Heart left ventricle (tissue), 16 donors: Measurements from ENCODE around the gene MUCL3. TPM values are rescaled to one million over a fixed set of nuclear protein-coding genes. Genes with fewer than 3 reads are reported as not detected.
A peak's percentile ranks its signal among the peaks of the same experiment; 100 is the strongest.
"Not testable (repeated sequence)": the region's sequence is repeated elsewhere in the genome, so short reads cannot be mapped to it uniquely, and the experiment has no call there.

Experiments used
- ATAC-seq, 4 donors: fragments of 200-7000 bp; cut with Tn5 transposase; one replicate each; pipeline ENCODE4 v1.9.1; 2020 to 2022; ENCODE audit warnings: moderate library complexity in 4 of 4, mild to moderate bottlenecking in 3 of 4, moderate number of reproducible peaks in 1 of 4
- DNase-seq, 5 donors: peaks; one replicate each; pipeline ENCODE4 v3.0.0-alpha.2; 2020
- H3K27ac ChIP-seq, 12 donors: fragments of 200-600 bp; sonication (generic) in 4 of 12; one replicate each; pipeline versions ENCODE4 v1.5.0 to v1.8.0; 2016 to 2022; ENCODE audit warnings: mild to moderate bottlenecking in 2 of 12
- H3K27me3 ChIP-seq, 9 donors: fragments of 200-600 bp; sonication (generic) in 2 of 9; one replicate each; pipeline versions ENCODE4 v1.5.1 to v1.8.0; 2016 to 2022; ENCODE audit warnings: mild to moderate bottlenecking in 3 of 9
- H3K36me3 ChIP-seq, 9 donors: fragments of 200-600 bp; sonication (generic) in 2 of 9; one replicate each; pipeline versions ENCODE4 v1.5.0 to v1.8.0; 2018 to 2022; ENCODE audit warnings: mild to moderate bottlenecking in 2 of 9
- H3K4me1 ChIP-seq, 12 donors: fragments of 200-600 bp; sonication (generic) in 4 of 12; one replicate each; pipeline versions ENCODE4 v1.5.0 to v1.8.0; 2016 to 2022; ENCODE audit warnings: mild to moderate bottlenecking in 3 of 12
- H3K4me3 ChIP-seq, 12 donors: fragments of 200-600 bp; sonication (generic) in 4 of 12; one replicate each; pipeline versions ENCODE4 v1.5.0 to v1.8.0; 2017 to 2022; ENCODE audit warnings: mild to moderate bottlenecking in 9 of 12, moderate library complexity in 4 of 12
- H3K9me3 ChIP-seq, 12 donors: fragments of 200-600 bp; sonication (generic) in 4 of 12; one replicate each; pipeline versions ENCODE4 v1.5.0 to v1.8.0; 2016 to 2022; ENCODE audit warnings: mild to moderate bottlenecking in 1 of 12
- CTCF ChIP-seq, 12 donors: fragments of 200-600 bp; sonication (generic) in 4 of 12; IDR thresholded peaks; one replicate each; pipeline versions ENCODE4 v1.5.0 to v1.8.0; 2018 to 2022; ENCODE audit warnings: antibody characterized with exemption in 12 of 12, mild to moderate bottlenecking in 5 of 12
- POLR2A ChIP-seq, 2 donors: fragments of 450-650 bp; IDR thresholded peaks; one replicate each; pipeline ENCODE4 v1.6.1; 2017; ENCODE audit warnings: antibody characterized with exemption in 2 of 2, mild to moderate bottlenecking in 2 of 2, moderate library complexity in 2 of 2
- WGBS, 4 donors: extraction: QIAGEN DNeasy Blood & Tissue Kit in 2 of 4; methylation state at CpG; one replicate each; pipeline versions ENCODE4 v1.1.5 to v1.1.7; 2013 to 2018; 5-methylcytosine and 5-hydroxymethylcytosine counted together
- intact Hi-C, 10 donors: fragments of 100-400 bp; cut with DNase I; formaldehyde crosslinking; loops; one replicate each; pipeline versions ENCODE4 v1.11.1 to v1.14.2; 2022
- polyA plus RNA-seq, 2 donors: library from polyadenylated mRNA; stranded (reverse); fragments of 200-250 nt; gene quantifications; one replicate each; pipeline ENCODE4 v1.2.3, GENCODE V29; 2013
- total RNA-seq, 9 donors: library from RNA; depleted of rRNA in 2 of 9; stranded (reverse); fragments of >200 nt in 2 of 9; fragmentation: NEBNext Ultra II Directional in 3 of 9; extraction: Animal tissue kit (Norgen Biotek cat#: 25700) in 3 of 9; gene quantifications; one replicate each; pipeline versions ENCODE4 v1.1.0 to v1.2.4, GENCODE V29; 2016 to 2023
- donor health status: ischemic (EF 13 %, LVEDD 7.1; RV severe dilation, severe dysfunction).
- donor health status: healthy with polysubstance abuse.
- donor health status: DM: no; HTN: yes; CAD: no.
- donor health status: DM: no; HTN: no; CAD: no.
- donor health status: ischemic (EF 25% LVEDD 6.9; RV normal size, moderate dysfunction).
- donor health status: ischemic (EF 25% LVEDD 5.7; RV mildly dilated, moderate dysfunction).
- donor health status: healthy.
- donor health status: DM: yes; HTN: yes; CAD: no.
- donor health status: ischemic (EF 35%, LVEDD 5.7; RV mildly dilated, moderate dysfunction).
- donor health status: nonischemic (EF 11% LVEDD 7.7; RV severe dilation, severe dysfunction).
- donor health status: DM: yes; HTN: yes; CAD: no.
- donor health status: PGD.
- donor health status: ischemic (EF 29% LVEDD 5.4; RV normal size, mild dysfunction).
- donor health status: nonischemic (EF 23%, LVEDD 6.1; RV moderate dilation, normal function).

Gene MUCL3
- total and polyA plus RNA-seq, 11 donors, result 0.03 to 0.11 TPM; not detected in 9

GRCh38 chr6:30901436-30901835 lies 39.3 kb upstream of the MUCL3 start:
- H3K4me1 ChIP-seq, result no peaks in the 10 kb centered on the region
- no peaks in the 10 kb centered on the region for H3K9me3 ChIP-seq
- H3K27me3 ChIP-seq, result no peaks in the 10 kb centered on the region
- H3K27ac ChIP-seq, result no peak overlapping the region
- intact Hi-C loops, result no loop called here
- H3K36me3 ChIP-seq, result peaks cover 0 to 33% (median 25%) of the 10 kb centered on the region in 9 donors
- TF ChIP-seq CTCF (IDR thresholded peaks at IDR 0.05) (no peak), POLR2A (IDR thresholded peaks at IDR 0.05) (no peak)
- no peak for DNase-seq
- ATAC-seq, result no peak
- no peak overlapping the region for H3K4me3 ChIP-seq

GRCh38 chr6:30902196-30902595 lies 38.6 kb upstream of the MUCL3 start:
- ATAC-seq, H3K4me1 ChIP-seq, H3K27ac ChIP-seq, H3K27me3 ChIP-seq, H3K4me3 ChIP-seq, intact Hi-C loops, H3K9me3 ChIP-seq, DNase-seq: not testable (repeated sequence)
- peaks cover 0 to 28% (median 24%) of the 10 kb centered on the region in 9 donors for H3K36me3 ChIP-seq
- 71 to 83% (median 76%) methylated on average over 9 of the region's 9 CpGs for WGBS, 4 donors

- Histone ChIP-seq H3K4me1 (peaks cover 0 to 6% (median 0%) of the 10 kb centered on the region in 12 donors), H3K4me3 (no peak overlapping the region), H3K27ac (no peak overlapping the region), H3K27me3 (no peaks in the 10 kb centered on the region), H3K36me3 (peaks cover 0 to 22% (median 19%) of the 10 kb centered on the region in 9 donors), H3K9me3 (no peaks in the 10 kb centered on the region)
- TF ChIP-seq POLR2A (IDR thresholded peaks at IDR 0.05), result no peak
- no peak for TF ChIP-seq CTCF (IDR thresholded peaks at IDR 0.05)
- no peak for DNase-seq
- intact Hi-C loops, result no loop called here
- no peak for ATAC-seq
- WGBS, 4 donors, result 42 to 52% (median 49%) methylated on average over 5 of the region's 5 CpGs
Measured at GRCh38 chr6:30902709-30903108, 38.1 kb upstream of the MUCL3 start.

- Histone ChIP-seq H3K4me3 (no peak overlapping the region), H3K27me3 (no peaks in the 10 kb centered on the region), H3K9me3 (no peaks in the 10 kb centered on the region), H3K4me1 (peaks cover 0 to 6% (median 0%) of the 10 kb centered on the region in 12 donors), H3K27ac (no peak overlapping the region), H3K36me3 (peaks cover 0 to 17% (median 14%) of the 10 kb centered on the region in 9 donors)
- DNase-seq (no peak), ATAC-seq (no peak)
- WGBS, 4 donors, result 85 to 94% (median 90%) methylated on average over 4 of the region's 4 CpGs
- intact Hi-C loops, result no loop called here
- TF ChIP-seq POLR2A (IDR thresholded peaks at IDR 0.05) (no peak), CTCF (IDR thresholded peaks at IDR 0.05) (no peak)
Measured at GRCh38 chr6:30903236-30903635, 37.5 kb upstream of the MUCL3 start.

GRCh38 chr6:30907290-30907757 lies 33.4 kb upstream of the MUCL3 start:
- H3K9me3 ChIP-seq, DNase-seq, ATAC-seq, H3K27me3 ChIP-seq, intact Hi-C loops: not testable (repeated sequence)
- H3K36me3 ChIP-seq, result peaks cover 0 to 29% (median 23%) of the 10 kb centered on the region in 9 donors
- peak overlapping the region in 11 of 12 donors; percentile 66 to 99 (median 90) for H3K4me3 ChIP-seq
- peaks cover 0 to 19% (median 10%) of the 10 kb centered on the region in 12 donors for H3K4me1 ChIP-seq
- 51 to 57% (median 56%) methylated on average over 16 of the region's 16 CpGs for WGBS, 4 donors
- peak overlapping the region in 4 of 12 donors; percentile 20 to 46 (median 38) for H3K27ac ChIP-seq
